Measurements from ENCODE around the gene C10orf67. TPM values are rescaled to one million over a fixed set of nuclear protein-coding genes. Genes with fewer than 3 reads are reported as not detected.

The C10orf67 gene
- total RNA-seq, 4 donors from 2014 or later: 0.21 TPM; not detected in 3

DNA sequence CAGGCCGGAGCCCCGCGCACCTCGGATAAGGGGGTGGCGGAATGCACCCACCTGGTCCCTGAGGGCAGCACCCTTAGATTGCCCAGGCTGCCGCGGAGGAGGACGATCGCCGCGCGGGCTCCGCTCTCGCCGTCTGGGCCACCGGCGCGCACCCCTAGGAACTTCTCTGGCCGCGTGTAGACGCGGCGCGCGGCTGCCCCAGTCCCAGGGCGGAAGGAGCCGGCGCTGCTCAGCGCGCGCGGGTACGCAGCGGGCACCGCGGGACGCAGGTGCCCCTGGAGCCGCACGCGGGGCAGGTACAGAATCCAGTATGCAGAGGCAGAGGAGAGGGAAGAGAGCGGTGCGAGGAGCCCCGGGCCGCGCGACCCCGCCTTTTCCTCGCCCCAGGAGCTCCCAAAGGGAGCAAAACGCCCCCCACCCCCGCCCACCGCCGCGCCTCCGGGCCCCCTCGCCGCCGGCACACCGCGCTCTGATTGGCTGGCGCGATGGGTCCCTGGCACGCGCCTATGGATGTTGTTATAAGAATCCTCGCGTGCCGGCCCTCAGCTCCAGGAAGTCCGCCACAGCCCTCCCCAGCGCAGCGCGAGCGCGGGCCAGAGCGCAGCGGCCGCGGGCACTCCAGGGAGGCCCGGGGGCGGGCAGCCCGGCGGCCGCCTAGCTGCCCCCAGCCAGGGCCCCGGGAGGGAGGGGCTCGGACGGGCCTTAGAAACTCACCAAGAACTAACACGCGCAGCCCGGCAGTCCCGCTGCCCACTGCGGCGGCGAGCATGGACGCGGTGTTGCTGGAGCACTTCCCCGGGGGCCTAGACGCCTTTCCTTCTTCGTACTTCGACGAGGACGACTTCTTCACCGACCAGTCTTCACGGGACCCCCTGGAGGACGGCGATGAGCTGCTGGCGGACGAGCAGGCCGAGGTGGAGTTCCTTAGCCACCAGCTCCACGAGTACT lies 152.6 kb downstream of the C10orf67 start, which contains the start of gene PTF1A:
TSS of gene PTF1A (plus strand) at position 549 of the 948 bp plus-strand sequence. CDS start at position 768, 219 bp downstream.
- no peak within 1 kb of the TSS for H3K27ac ChIP-seq
- H3K4me3 ChIP-seq: no peak within 1 kb of the TSS
- TF ChIP-seq POLR2A (IDR thresholded peaks at IDR 0.05): no peak
- TF ChIP-seq, protein P1, sequence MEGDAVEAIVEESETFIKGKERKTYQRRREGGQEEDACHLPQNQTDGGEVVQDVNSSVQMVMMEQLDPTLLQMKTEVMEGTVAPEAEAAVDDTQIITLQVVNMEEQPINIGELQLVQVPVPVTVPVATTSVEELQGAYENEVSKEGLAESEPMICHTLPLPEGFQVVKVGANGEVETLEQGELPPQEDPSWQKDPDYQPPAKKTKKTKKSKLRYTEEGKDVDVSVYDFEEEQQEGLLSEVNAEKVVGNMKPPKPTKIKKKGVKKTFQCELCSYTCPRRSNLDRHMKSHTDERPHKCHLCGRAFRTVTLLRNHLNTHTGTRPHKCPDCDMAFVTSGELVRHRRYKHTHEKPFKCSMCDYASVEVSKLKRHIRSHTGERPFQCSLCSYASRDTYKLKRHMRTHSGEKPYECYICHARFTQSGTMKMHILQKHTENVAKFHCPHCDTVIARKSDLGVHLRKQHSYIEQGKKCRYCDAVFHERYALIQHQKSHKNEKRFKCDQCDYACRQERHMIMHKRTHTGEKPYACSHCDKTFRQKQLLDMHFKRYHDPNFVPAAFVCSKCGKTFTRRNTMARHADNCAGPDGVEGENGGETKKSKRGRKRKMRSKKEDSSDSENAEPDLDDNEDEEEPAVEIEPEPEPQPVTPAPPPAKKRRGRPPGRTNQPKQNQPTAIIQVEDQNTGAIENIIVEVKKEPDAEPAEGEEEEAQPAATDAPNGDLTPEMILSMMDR (IDR thresholded peaks at IDR 0.05): no peak
- intact Hi-C loops (cut with DNase I; ENCODE audit: low total_unique reads): no loop called here
- no peaks in the 10 kb centered on the region for H3K9me3 ChIP-seq
- no peaks in the 10 kb centered on the region for H3K36me3 ChIP-seq
- H3K4me1 ChIP-seq: peaks cover 0 to 13% of the 10 kb centered on the region in 2 donors
- no peak for DNase-seq
- H3K27me3 ChIP-seq: peaks cover 0 to 21% of the 10 kb centered on the region in 2 donors

DNA sequence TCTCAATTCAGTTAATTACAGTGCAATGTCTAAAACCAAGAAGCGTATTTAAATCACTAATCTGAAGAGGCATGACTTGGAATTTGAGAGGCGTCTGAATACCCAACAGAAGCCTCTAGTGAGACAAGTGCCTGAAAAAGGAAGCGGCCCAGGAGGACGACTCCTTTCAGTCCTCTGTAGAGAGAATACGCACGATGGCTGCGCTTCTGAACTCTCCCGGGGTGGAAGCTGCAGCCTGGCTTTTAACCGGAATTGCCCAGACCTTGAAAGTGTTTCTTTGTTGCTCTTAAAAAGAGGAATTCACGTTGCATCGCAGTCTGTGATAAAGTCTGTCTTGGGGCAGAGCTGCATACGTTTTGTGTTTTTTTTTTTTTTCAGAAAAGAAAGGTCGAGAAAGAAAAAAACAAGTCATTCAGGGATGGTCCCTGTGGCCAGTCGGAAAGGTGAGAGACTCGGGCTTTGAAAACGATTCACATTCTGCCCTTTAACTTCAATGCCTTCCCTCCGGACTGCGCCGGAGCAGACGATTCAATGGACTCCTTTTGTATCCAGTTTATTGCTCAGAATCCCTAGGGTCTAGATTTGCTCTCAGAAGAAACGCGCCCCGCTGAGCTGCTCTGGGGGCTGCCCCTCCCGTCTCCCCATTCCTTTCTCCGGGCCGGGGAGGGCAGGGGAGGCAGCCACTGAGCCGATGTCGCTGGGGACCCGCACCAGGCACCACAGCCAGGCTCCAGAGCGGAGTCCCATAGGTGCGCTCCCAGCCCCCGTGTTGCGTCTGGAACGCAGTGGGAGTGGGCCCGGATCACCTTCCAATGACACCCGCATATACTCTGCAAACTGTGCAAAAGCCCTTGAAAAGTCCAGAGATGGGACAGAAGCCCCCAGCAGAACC lies 153.5 kb downstream of the C10orf67 start:
- Histone ChIP-seq H3K27ac (no peak overlapping the region), H3K4me1 (peaks cover 0 to 13% of the 10 kb centered on the region in 2 donors), H3K27me3 (peaks cover 0 to 21% of the 10 kb centered on the region in 2 donors), H3K4me3 (no peak overlapping the region), H3K36me3 (no peaks in the 10 kb centered on the region), H3K9me3 (no peaks in the 10 kb centered on the region)
- intact Hi-C loops (cut with DNase I; ENCODE audit: low total_unique reads): no loop called here
- no peak for DNase-seq
- TF ChIP-seq, protein P1 (IDR thresholded peaks at IDR 0.05): no peak
- TF ChIP-seq POLR2A (IDR thresholded peaks at IDR 0.05): no peak

DNA sequence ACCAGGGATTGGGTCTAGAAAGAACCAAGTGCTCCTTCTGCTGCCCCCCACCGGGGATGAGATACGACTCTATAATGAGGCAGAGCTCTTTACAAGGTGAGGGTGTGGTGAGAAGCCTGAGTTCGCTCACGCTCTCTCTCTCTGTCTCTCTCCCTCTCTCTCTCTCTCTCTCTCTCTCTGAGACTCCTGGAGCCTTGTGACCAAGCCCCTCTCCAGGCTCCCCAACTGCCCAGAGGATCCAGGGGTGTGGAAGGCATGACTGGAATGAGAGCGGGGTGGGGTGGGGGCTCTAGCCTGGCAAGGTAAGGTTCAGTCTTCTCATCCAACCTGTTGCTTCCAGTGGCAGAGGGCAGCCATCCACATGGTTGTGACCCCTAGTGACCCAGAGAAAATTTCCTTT lies 155.6 kb downstream of the C10orf67 start:
- no peak overlapping the region for H3K4me3 ChIP-seq
- H3K9me3 ChIP-seq: no peaks in the 10 kb centered on the region
- H3K27ac ChIP-seq: no peak overlapping the region
- H3K4me1 ChIP-seq: peaks cover 0 to 13% of the 10 kb centered on the region in 2 donors
- peaks cover 0 to 12% of the 10 kb centered on the region in 2 donors for H3K27me3 ChIP-seq
- no peak for DNase-seq
- TF ChIP-seq, protein P1 (IDR thresholded peaks at IDR 0.05): no peak
- TF ChIP-seq POLR2A (IDR thresholded peaks at IDR 0.05): no peak
- intact Hi-C loops (cut with DNase I; ENCODE audit: low total_unique reads): no loop called here
- no peaks in the 10 kb centered on the region for H3K36me3 ChIP-seq

DNA sequence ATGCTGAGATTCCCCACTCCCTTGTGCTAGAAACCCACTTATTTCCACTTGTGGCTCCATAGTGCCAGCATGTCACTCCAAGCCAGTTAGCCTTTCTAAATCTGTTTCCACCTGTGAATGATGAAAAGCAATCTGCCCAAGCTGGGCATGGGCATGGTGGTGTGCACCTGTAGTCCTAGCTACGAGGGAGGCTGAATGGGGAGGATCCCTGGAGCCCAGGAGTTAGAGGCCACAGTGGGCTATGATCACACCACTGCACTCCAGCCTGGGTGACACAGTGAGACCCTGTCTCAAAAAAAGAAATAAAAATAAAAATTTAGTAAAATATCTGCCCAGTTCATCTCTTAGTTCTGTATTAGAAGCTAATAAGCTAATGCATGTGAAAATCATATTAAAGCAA lies 157.4 kb downstream of the C10orf67 start:
- H3K4me3 ChIP-seq: no peak overlapping the region
- H3K27me3 ChIP-seq: peaks cover 0 to 4% of the 10 kb centered on the region in 2 donors
- DNase-seq: no peak
- no peak overlapping the region for H3K27ac ChIP-seq
- intact Hi-C loops (cut with DNase I; ENCODE audit: low total_unique reads): no loop called here
- no peaks in the 10 kb centered on the region for H3K36me3 ChIP-seq
- TF ChIP-seq POLR2A (IDR thresholded peaks at IDR 0.05): no peak
- TF ChIP-seq, protein P1 (IDR thresholded peaks at IDR 0.05): no peak
- H3K4me1 ChIP-seq: peaks cover 0 to 4% of the 10 kb centered on the region in 2 donors
- H3K9me3 ChIP-seq: no peaks in the 10 kb centered on the region

Measured in uterus (tissue), 4 donors.